H9 (cell line): ENCODE results near the gene ASB7. TPM values are rescaled to one million over a fixed set of nuclear protein-coding genes. Genes with fewer than 3 reads are reported as not detected.

Experiments
- DNase-seq: peaks from one replicate; pipeline ENCODE4 v3.0.0-alpha.2; 2017
- H2AFZ ChIP-seq: one replicate; pipeline ENCODE4 v1.6.1; 2013; ENCODE audit warnings: mild to moderate bottlenecking, low read length, control low read depth, moderate library complexity
- H2AK5ac ChIP-seq: 2 replicates; pipeline ENCODE4 v1.6.1; 2013; ENCODE audit warnings: low read length, control low read depth, mixed read lengths; ENCODE audit not compliant: insufficient read length
- H2BK120ac ChIP-seq: one replicate; pipeline ENCODE4 v1.6.1; 2013; ENCODE audit warnings: low read depth, mild to moderate bottlenecking, low read length, control low read depth, inconsistent platforms; ENCODE audit not compliant: poor library complexity, severe bottlenecking
- H2BK12ac ChIP-seq: 2 replicates; pipeline ENCODE4 v1.6.1; 2013; ENCODE audit warnings: low read length, control low read depth, mixed read lengths, low read depth; ENCODE audit not compliant: insufficient read length
- H2BK15ac ChIP-seq: 2 replicates; pipeline ENCODE4 v1.6.1; 2013; ENCODE audit warnings: low read depth, low read length, control low read depth
- H2BK20ac ChIP-seq: one replicate; pipeline ENCODE4 v1.6.1; 2013; ENCODE audit warnings: low read depth, mild to moderate bottlenecking, low read length, control low read depth, inconsistent platforms; ENCODE audit not compliant: poor library complexity, severe bottlenecking
- H2BK5ac ChIP-seq: 2 replicates; pipeline ENCODE4 v1.6.1; 2013; ENCODE audit warnings: low read length, control low read depth, mixed read lengths; ENCODE audit not compliant: insufficient read length
- H3K14ac ChIP-seq: 2 replicates; pipeline ENCODE4 v1.6.1; 2013; ENCODE audit warnings: low read length, control low read depth; ENCODE audit not compliant: insufficient read depth
- H3K18ac ChIP-seq: 2 replicates; pipeline ENCODE4 v1.6.1; 2013; ENCODE audit warnings: low read depth, mild to moderate bottlenecking, mixed read lengths, low read length, control low read depth; ENCODE audit not compliant: insufficient read length
- H3K23ac ChIP-seq: 2 replicates; pipeline ENCODE4 v1.6.1; 2013; ENCODE audit warnings: low read length, control low read depth, mixed read lengths, low read depth; ENCODE audit not compliant: insufficient read length
- H3K23me2 ChIP-seq: 2 replicates; pipeline ENCODE4 v1.6.1; 2013; ENCODE audit warnings: low read depth, mild to moderate bottlenecking, mixed read lengths, low read length, control low read depth; ENCODE audit not compliant: insufficient read length, poor library complexity, severe bottlenecking
- H3K27ac ChIP-seq: 2 replicates; pipeline ENCODE4 v1.5.1; 2013; ENCODE audit warnings: low read length, control low read depth, mixed read lengths, low read depth; ENCODE audit not compliant: insufficient read length
- H3K27me3 ChIP-seq: 2 replicates; pipeline ENCODE4 v1.6.1; 2013; ENCODE audit warnings: low read length, control low read depth, inconsistent platforms; ENCODE audit not compliant: insufficient read depth
- H3K4ac ChIP-seq: 2 replicates; pipeline ENCODE4 v1.6.1; 2013; ENCODE audit warnings: low read depth, mild to moderate bottlenecking, control low read depth, inconsistent platforms, low read length, moderate library complexity
- H3K4me1 ChIP-seq: 2 replicates; pipeline ENCODE4 v1.6.1; 2013; ENCODE audit warnings: low read length, control low read depth, inconsistent platforms; ENCODE audit not compliant: insufficient read depth
- H3K4me2 ChIP-seq: 2 replicates; pipeline ENCODE4 v1.6.1; 2013; ENCODE audit warnings: low read length, control low read depth, mixed read lengths; ENCODE audit not compliant: insufficient read length, insufficient read depth
- H3K56ac ChIP-seq: 2 replicates; pipeline ENCODE4 v1.6.1; 2013; ENCODE audit warnings: low read depth, mild to moderate bottlenecking, mixed read lengths, low read length, control low read depth; ENCODE audit not compliant: insufficient read length
- H3K79me1 ChIP-seq: 2 replicates; pipeline ENCODE4 v1.6.1; 2013; ENCODE audit warnings: low read depth, mild to moderate bottlenecking, moderate library complexity, low read length, control low read depth, inconsistent platforms; ENCODE audit not compliant: insufficient read depth, poor library complexity, severe bottlenecking
- H3K79me2 ChIP-seq: 2 replicates; pipeline ENCODE4 v1.6.1; 2013; ENCODE audit warnings: low read length, control low read depth, inconsistent platforms; ENCODE audit not compliant: insufficient read depth
- H3K9ac ChIP-seq: 2 replicates; pipeline ENCODE4 v1.6.1; 2013; ENCODE audit warnings: low read length, control low read depth, mixed read lengths; ENCODE audit not compliant: insufficient read length; ENCODE audit errors: extremely low read depth
- H3K9me3 ChIP-seq: one replicate; pipeline ENCODE4 v1.6.1; 2013; ENCODE audit warnings: low read depth, low read length, inconsistent platforms; ENCODE audit not compliant: control insufficient read depth
- H3T11ph ChIP-seq: one replicate; pipeline ENCODE4 v1.6.1; 2013; ENCODE audit warnings: mild to moderate bottlenecking, low read length, control low read depth, inconsistent platforms
- H4K20me1 ChIP-seq: one replicate; pipeline ENCODE4 v1.6.1; 2013; ENCODE audit not compliant: control insufficient read depth, insufficient read length, insufficient read depth
- H4K5ac ChIP-seq: 2 replicates; pipeline ENCODE4 v1.6.1; 2013; ENCODE audit warnings: low read depth, mild to moderate bottlenecking, mixed read lengths, low read length, control low read depth; ENCODE audit not compliant: insufficient read length
- H4K8ac ChIP-seq: replicated peaks from 2 replicates; pipeline ENCODE4 v1.6.1; 2013; ENCODE audit warnings: low read length, control low read depth, mixed read lengths, low read depth; ENCODE audit not compliant: insufficient read length
- H4K91ac ChIP-seq: 2 replicates; pipeline ENCODE4 v1.6.1; 2013; ENCODE audit warnings: low read depth, mild to moderate bottlenecking, moderate library complexity, mixed read lengths, low read length, control low read depth; ENCODE audit not compliant: insufficient read length
- H3K27ac Mint-ChIP-seq, 3 experiments: 2 replicates in 2 of 3; 3 replicates in 1 of 3; pipeline ENCODE4 v1.8.0; 2020 to 2021; ENCODE audit warnings: mixed read lengths in 3 of 3, mild to moderate bottlenecking in 1 of 3, moderate library complexity in 1 of 3
- H3K27me3 Mint-ChIP-seq: 2 replicates; pipeline ENCODE4 v1.8.0; 2021; ENCODE audit warnings: low read depth, mild to moderate bottlenecking, moderate library complexity, mixed read lengths
- H3K36me3 Mint-ChIP-seq, 3 experiments: 2 replicates in 2 of 3; 3 replicates in 1 of 3; pipeline ENCODE4 v1.8.0; 2020 to 2021; ENCODE audit warnings: low read depth in 3 of 3, mixed read lengths in 3 of 3; ENCODE audit not compliant: insufficient read depth in 1 of 3
- H3K4me1 Mint-ChIP-seq, 2 experiments: 2 replicates each; pipeline ENCODE4 v1.8.0; 2020; ENCODE audit warnings: mixed read lengths in 2 of 2
- H3K4me3 Mint-ChIP-seq, 2 experiments: 2 replicates in 1 of 2; 3 replicates in 1 of 2; pipeline ENCODE4 v1.8.0; 2020 to 2021; ENCODE audit warnings: mild to moderate bottlenecking in 2 of 2, mixed read lengths in 2 of 2, moderate library complexity in 1 of 2
- H3K9me3 Mint-ChIP-seq, 2 experiments: 2 replicates in 1 of 2; 3 replicates in 1 of 2; pipeline ENCODE4 v1.8.0; 2020; ENCODE audit warnings: mild to moderate bottlenecking in 2 of 2, mixed read lengths in 2 of 2, moderate library complexity in 1 of 2
- CTCF ChIP-seq: fragments of 200-600 bp; sonication (generic); conservative IDR thresholded peaks from 3 replicates; pipeline ENCODE4 v1.8.0; 2021; ENCODE audit warnings: antibody characterized with exemption, mild to moderate bottlenecking
- WGBS: extraction: QIAGEN DNeasy Blood & Tissue Kit; methylation state at CpG from one replicate; pipeline ENCODE4 v1.1.7; 2013; ENCODE audit warnings: missing lambda C conversion rate, low lambda C conversion rate, mixed read lengths; ENCODE audit not compliant: insufficient read length; ENCODE audit errors: extremely low coverage; 5-methylcytosine and 5-hydroxymethylcytosine counted together
- total RNA-seq: library from RNA; stranded (reverse); gene quantifications from 2 replicates; pipeline ENCODE4 v1.2.1, GENCODE V29; 2021

The ASB7 gene
- total RNA-seq, 1 experiment from 2014 or later, result 12.8 TPM

- Mint-ChIP-seq H3K4me1 (peaks cover 3 to 6% of the 10 kb centered on the region in 2 experiments; a peak in 2 of 4 replicates), H3K4me3 (no peak overlapping the region), H3K27ac (no peak overlapping the region), H3K27me3 (peaks cover 6% of the 10 kb centered on the region), H3K9me3 (peaks cover 3% of the 10 kb centered on the region in 2 experiments; a peak in 4 of 5 replicates), H3K36me3 (peaks cover 0 to under 1% (median 0%) of the 10 kb centered on the region in 3 experiments; a peak in 1 of 7 replicates)
- Histone ChIP-seq H3K9ac (no peak overlapping the region), H3K18ac (no peak overlapping the region), H2AFZ (no peak overlapping the region), H4K91ac (no peak overlapping the region), H2BK120ac (no peak overlapping the region), H3K79me1 (no peaks in the 10 kb centered on the region), H3K56ac (no peak overlapping the region), H3K4ac (no peak overlapping the region), H3K9me3 (no peaks in the 10 kb centered on the region), H3K79me2 (no peaks in the 10 kb centered on the region), H4K5ac (no peak overlapping the region), H3K27ac (no peak overlapping the region), H3K23me2 (no peaks in the 10 kb centered on the region), H3K14ac (no peak overlapping the region), H3K23ac (no peak overlapping the region), H2AK5ac (no peak overlapping the region), H2BK5ac (no peak overlapping the region), H2BK15ac (no peak overlapping the region), H3K4me1 (no peaks in the 10 kb centered on the region), H4K8ac (no peak overlapping the region), H3K4me2 (no peak overlapping the region), H4K20me1 (no peaks in the 10 kb centered on the region), H3T11ph (no peak overlapping the region), H2BK20ac (no peak overlapping the region), H3K27me3 (no peaks in the 10 kb centered on the region), H2BK12ac (no peak overlapping the region)
- WGBS, result no CpG with 5 or more reads among the region's 15 CpGs
- no peak for DNase-seq
- TF ChIP-seq CTCF, result no peak
These were observed 84.5 kb downstream of the ASB7 start for GRCh38 chr15:100686725-100687473.
